Spleen (tissue), 11 donors: ENCODE results near the gene TEP1. TPM values are rescaled to one million over a fixed set of nuclear protein-coding genes. Genes with fewer than 3 reads are reported as not detected.
"Not testable (repeated sequence)": the region's sequence is repeated elsewhere in the genome, so short reads cannot be mapped to it uniquely, and the experiment has no call there.

ENCODE experiments used
- DNase-seq: peaks from one replicate; pipeline ENCODE4 v3.0.0-alpha.2; 2020
- H3K27ac ChIP-seq, 8 donors: fragments of 200-600 bp; sonication (generic) in 7 of 8; 1 replicate in 4 of 8; 2 replicates in 4 of 8; pipeline versions ENCODE4 v1.5.0 to v1.8.0; 2016 to 2021; ENCODE audit warnings: inconsistent platforms in 4 of 8, mild to moderate bottlenecking in 4 of 8, moderate library complexity in 1 of 8
- H3K27me3 ChIP-seq, 7 donors: fragments of 200-600 bp; sonication (generic) in 6 of 7; replicated peaks in 1 of 7; 1 replicate in 4 of 7; 2 replicates in 3 of 7; pipeline versions ENCODE4 v1.5.0 to v1.8.0; 2016 to 2021; ENCODE audit warnings: inconsistent platforms in 3 of 7, mild to moderate bottlenecking in 1 of 7
- H3K36me3 ChIP-seq, 6 donors: fragments of 200-600 bp; sonication (generic) in 5 of 6; 1 replicate in 4 of 6; 2 replicates in 2 of 6; pipeline versions ENCODE4 v1.5.0 to v1.8.0; 2016 to 2021; ENCODE audit warnings: inconsistent platforms in 2 of 6
- H3K4me1 ChIP-seq, 6 donors: fragments of 200-600 bp; sonication (generic) in 5 of 6; 1 replicate in 3 of 6; 2 replicates in 3 of 6; pipeline versions ENCODE4 v1.5.0 to v1.8.0; 2016 to 2021; ENCODE audit warnings: inconsistent platforms in 3 of 6
- H3K4me3 ChIP-seq, 8 donors: fragments of 200-600 bp; sonication (generic) in 7 of 8; 1 replicate in 4 of 8; 2 replicates in 4 of 8; pipeline versions ENCODE4 v1.5.0 to v1.8.0; 2016 to 2021; ENCODE audit warnings: inconsistent platforms in 4 of 8, mild to moderate bottlenecking in 4 of 8, moderate library complexity in 2 of 8
- H3K9me3 ChIP-seq, 8 donors: fragments of 200-600 bp; sonication (generic) in 7 of 8; 1 replicate in 4 of 8; 2 replicates in 4 of 8; pipeline versions ENCODE4 v1.5.0 to v1.8.0; 2016 to 2021; ENCODE audit warnings: inconsistent platforms in 4 of 8
- CTCF ChIP-seq, 11 experiments: fragments of 200-600 bp in 7 of 11; fragments of 450-650 bp in 4 of 11; sonication (generic) in 4 of 11; IDR thresholded peaks in 8 of 11; conservative IDR thresholded peaks in 3 of 11; 1 replicate in 7 of 11; 2 replicates in 4 of 11; pipeline versions ENCODE4 v1.4.0 to v1.8.0; 2016 to 2021; ENCODE audit warnings: antibody characterized with exemption in 11 of 11, inconsistent platforms in 4 of 11, mild to moderate bottlenecking in 1 of 11
- POLR2A ChIP-seq, 3 donors: fragments of 450-650 bp; IDR thresholded peaks; one replicate each; pipeline ENCODE4 v1.5.1; 2017; ENCODE audit warnings: antibody characterized with exemption in 3 of 3, mild to moderate bottlenecking in 1 of 3
- POLR2AphosphoS5 ChIP-seq, 3 donors: sonication (generic); formaldehyde crosslinking; IDR thresholded peaks; one replicate each; pipeline ENCODE4 v1.5.1; 2017; ENCODE audit warnings: antibody characterized with exemption in 3 of 3
- WGBS, 5 donors: extraction: QIAGEN DNeasy Blood & Tissue Kit in 3 of 5; methylation state at CpG; one replicate each; pipeline versions ENCODE4 v1.1.5 to v1.1.7; 2013 to 2018; 5-methylcytosine and 5-hydroxymethylcytosine counted together
- intact Hi-C: fragments of 100-400 bp; cut with DNase I; formaldehyde crosslinking; loops from one replicate; pipeline ENCODE4 v1.15.0; 2023; ENCODE audit warnings: low total_unique reads
- polyA plus RNA-seq, 3 donors: library from polyadenylated mRNA; stranded (reverse); fragments of 200-250 nt; gene quantifications; one replicate each; pipeline ENCODE4 v1.2.1, GENCODE V29; 2013
- total RNA-seq, 7 donors: library from RNA; depleted of rRNA in 3 of 7; stranded (reverse); fragments of >200 nt in 3 of 7; fragmentation: NEBNext Ultra II Directional in 4 of 7; extraction: Animal tissue kit (Norgen Biotek cat#: 25700) in 4 of 7; gene quantifications; one replicate each; pipeline versions ENCODE4 v1.1.0 to v1.2.1, GENCODE V29; 2016 to 2021
- donor health status: healthy with polysubstance abuse.
- donor health status: DM: no; HTN: no; CAD: no; lungs with moderate emphysema.
- donor health status: DM: no; HTN: no; CAD: no.
- donor health status: Bipolar disorder and iron deficiency.
- donor health status: healthy.
- donor health status: DM: no; HTN: no; CAD: no.
- donor health status: DM: yes; HTN: yes; CAD: no.

The TEP1 gene
- total and polyA plus RNA-seq, 10 donors, result 19.2 to 91.7 (median 64.5) TPM

DNA sequence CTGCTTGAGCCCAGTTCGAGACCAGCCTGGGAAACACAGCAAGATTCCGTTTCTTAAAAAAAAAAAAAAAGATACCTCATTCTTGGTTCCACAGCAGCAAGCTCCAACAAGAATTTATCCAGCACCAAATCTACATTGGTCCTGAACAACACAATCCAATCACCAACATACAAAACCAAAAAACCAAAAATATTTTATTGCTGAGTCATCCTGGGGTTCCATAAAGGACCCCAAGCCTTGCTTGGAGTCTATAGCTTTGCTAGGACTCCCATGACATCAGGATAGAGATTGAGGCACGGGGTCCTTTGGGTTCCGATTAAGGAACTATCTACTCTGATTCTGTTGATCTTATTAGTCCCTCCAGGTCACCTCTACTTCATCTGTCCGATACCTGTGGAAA is 33.6 kb upstream of the TEP1 start:
- Histone ChIP-seq H3K36me3 (peaks cover under 1 to 74% (median 65%) of the 10 kb centered on the region in 6 donors), H3K27me3 (no peaks in the 10 kb centered on the region), H3K27ac (peak overlapping the region in 2 of 8 donors; percentile 22 to 25), H3K4me1 (peaks cover 0 to 9% (median 4%) of the 10 kb centered on the region in 6 donors), H3K9me3 (no peaks in the 10 kb centered on the region), H3K4me3 (no peak overlapping the region)
- 97 to 98% (median 98%) methylated on average over 5 of the region's 5 CpGs for WGBS, 5 donors
- TF ChIP-seq POLR2AphosphoS5 (IDR thresholded peaks at IDR 0.05) (no peak), POLR2A (IDR thresholded peaks at IDR 0.05) (no peak), CTCF (IDR thresholded peaks at IDR 0.05 in 8 of 11, conservative IDR thresholded peaks at IDR 0.05 in 3 of 11) (no peak)
- intact Hi-C loops, result no loop called here
- no peak for DNase-seq

- WGBS, 5 donors, result 59 to 95% (median 83%) methylated on average over 2 to 4 of the region's 4 CpGs
- Histone ChIP-seq H3K27ac (peak overlapping the region in 1 of 8 donors; percentile 4), H3K4me1 (peaks cover 15 to 39% (median 23%) of the 10 kb centered on the region in 6 donors), H3K36me3 (peaks cover 0 to 42% (median 32%) of the 10 kb centered on the region in 6 donors)
- H3K27me3 ChIP-seq, intact Hi-C loops, H3K4me3 ChIP-seq, DNase-seq, H3K9me3 ChIP-seq: not testable (repeated sequence)
Measured at GRCh38 chr14:20443650-20444049, 30.3 kb upstream of the TEP1 start.

GRCh38 chr14:20441461-20441860 is 28.2 kb upstream of the TEP1 start:
- TF ChIP-seq POLR2AphosphoS5 (IDR thresholded peaks at IDR 0.05), result no peak
- no peak for TF ChIP-seq CTCF (IDR thresholded peaks at IDR 0.05 in 8 of 11, conservative IDR thresholded peaks at IDR 0.05 in 3 of 11)
- TF ChIP-seq POLR2A (IDR thresholded peaks at IDR 0.05), result no peak
- Histone ChIP-seq H3K27ac (peak overlapping the region; percentile 15 to 76 (median 69)), H3K4me1 (peaks cover 15 to 59% (median 32%) of the 10 kb centered on the region in 6 donors), H3K4me3 (no peak overlapping the region), H3K9me3 (no peaks in the 10 kb centered on the region), H3K36me3 (peaks cover 0 to 20% (median 10%) of the 10 kb centered on the region in 6 donors), H3K27me3 (no peaks in the 10 kb centered on the region)
- intact Hi-C loops, result no loop called here
- no peak for DNase-seq
- WGBS, 5 donors, result 51 to 68% (median 63%) methylated on average over 2 of the region's 2 CpGs

GRCh38 chr14:20440882-20441281 is 27.6 kb upstream of the TEP1 start:
- Histone ChIP-seq H3K9me3 (no peaks in the 10 kb centered on the region), H3K4me3 (no peak overlapping the region), H3K27ac (peak overlapping the region; percentile 15 to 76 (median 69)), H3K4me1 (peaks cover 15 to 59% (median 32%) of the 10 kb centered on the region in 6 donors), H3K36me3 (peaks cover 0 to 14% (median 5%) of the 10 kb centered on the region in 6 donors), H3K27me3 (no peaks in the 10 kb centered on the region)
- TF ChIP-seq CTCF (IDR thresholded peaks at IDR 0.05 in 8 of 11, conservative IDR thresholded peaks at IDR 0.05 in 3 of 11) (no peak), POLR2AphosphoS5 (IDR thresholded peaks at IDR 0.05) (peak in 1 of 3 donors; percentile 28)
- no peak for DNase-seq
- WGBS, 5 donors, result 30 to 43% (median 39%) methylated on average over 5 of the region's 5 CpGs
- intact Hi-C loops, result no loop called here

GRCh38 chr14:20440465-20440864 is 27.2 kb upstream of the TEP1 start:
- Histone ChIP-seq H3K4me1 (peaks cover 15 to 59% (median 33%) of the 10 kb centered on the region in 6 donors), H3K9me3 (no peaks in the 10 kb centered on the region), H3K36me3 (peaks cover 0 to 10% (median under 1%) of the 10 kb centered on the region in 6 donors), H3K27ac (peak overlapping the region; percentile 15 to 76 (median 69)), H3K27me3 (no peaks in the 10 kb centered on the region), H3K4me3 (no peak overlapping the region)
- TF ChIP-seq POLR2AphosphoS5 (IDR thresholded peaks at IDR 0.05) (no peak), POLR2A (IDR thresholded peaks at IDR 0.05) (no peak), CTCF (IDR thresholded peaks at IDR 0.05 in 8 of 11, conservative IDR thresholded peaks at IDR 0.05 in 3 of 11) (no peak)
- intact Hi-C loops, result no loop called here
- 59 to 85% (median 76%) methylated on average over 5 of the region's 5 CpGs for WGBS, 5 donors
- no peak for DNase-seq
